Measurements from ENCODE around the gene SBF2. TPM values are rescaled to one million over a fixed set of nuclear protein-coding genes. Genes with fewer than 3 reads are reported as not detected.

Gene SBF2
- total and polyA plus RNA-seq, 2 donors (not counting 1 experiment from before 2014, with no cell fraction given) = 5.6 to 17.7 TPM

DNA sequence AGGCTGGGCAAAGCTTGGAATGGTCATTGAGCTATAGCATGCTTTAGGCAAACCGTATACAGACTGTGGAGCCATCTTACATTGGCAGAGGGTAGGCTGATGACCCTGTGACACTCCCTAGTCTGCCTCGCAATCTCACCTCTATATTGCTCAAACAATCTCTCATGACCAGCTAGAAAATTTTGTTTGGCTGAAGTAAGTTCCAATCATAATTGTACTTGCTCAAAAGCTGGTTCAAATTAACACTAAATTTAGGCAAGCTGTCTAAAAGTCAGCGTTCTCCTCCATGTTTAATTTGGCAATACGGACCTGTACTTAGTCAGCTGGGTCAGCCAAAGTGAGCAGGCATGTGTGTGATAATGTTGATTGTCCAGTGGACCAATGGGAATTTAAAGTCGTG, 497.2 kb downstream of the SBF2 start:
- TF ChIP-seq, protein P1, sequence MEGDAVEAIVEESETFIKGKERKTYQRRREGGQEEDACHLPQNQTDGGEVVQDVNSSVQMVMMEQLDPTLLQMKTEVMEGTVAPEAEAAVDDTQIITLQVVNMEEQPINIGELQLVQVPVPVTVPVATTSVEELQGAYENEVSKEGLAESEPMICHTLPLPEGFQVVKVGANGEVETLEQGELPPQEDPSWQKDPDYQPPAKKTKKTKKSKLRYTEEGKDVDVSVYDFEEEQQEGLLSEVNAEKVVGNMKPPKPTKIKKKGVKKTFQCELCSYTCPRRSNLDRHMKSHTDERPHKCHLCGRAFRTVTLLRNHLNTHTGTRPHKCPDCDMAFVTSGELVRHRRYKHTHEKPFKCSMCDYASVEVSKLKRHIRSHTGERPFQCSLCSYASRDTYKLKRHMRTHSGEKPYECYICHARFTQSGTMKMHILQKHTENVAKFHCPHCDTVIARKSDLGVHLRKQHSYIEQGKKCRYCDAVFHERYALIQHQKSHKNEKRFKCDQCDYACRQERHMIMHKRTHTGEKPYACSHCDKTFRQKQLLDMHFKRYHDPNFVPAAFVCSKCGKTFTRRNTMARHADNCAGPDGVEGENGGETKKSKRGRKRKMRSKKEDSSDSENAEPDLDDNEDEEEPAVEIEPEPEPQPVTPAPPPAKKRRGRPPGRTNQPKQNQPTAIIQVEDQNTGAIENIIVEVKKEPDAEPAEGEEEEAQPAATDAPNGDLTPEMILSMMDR (IDR thresholded peaks at IDR 0.05) = no peak
- no peak for TF ChIP-seq EZH2 (IDR thresholded peaks at IDR 0.05; ENCODE audit: borderline replicate concordance, insufficient read depth, low read depth, low read length, poor library complexity, severe bottlenecking)
- Histone ChIP-seq H3K4me3 (ENCODE audit: control extremely low read depth in 1 of 5, extremely low read depth in 1 of 5, insufficient read depth in 1 of 5, low read depth in 2 of 5, low read length in 4 of 5) (no peak overlapping the region), H3K9ac (ENCODE audit: low read length) (no peak overlapping the region), H3K79me2 (ENCODE audit: control insufficient read depth, insufficient read depth, low read length) (peaks cover 4% of the 10 kb centered on the region), H3K4me2 (replicated peaks; ENCODE audit: low read depth, low read length, poor library complexity, severe bottlenecking) (no peak overlapping the region), H3K27me3 (replicated peaks in 1 of 4; ENCODE audit: control extremely low read depth in 1 of 4, control insufficient read depth in 3 of 4, insufficient read depth in 4 of 4, low read length in 3 of 4) (no peaks in the 10 kb centered on the region), H3K36me3 (replicated peaks in 1 of 2; ENCODE audit: control extremely low read depth in 1 of 2, control insufficient read depth in 1 of 2, extremely low read depth in 1 of 2, insufficient read depth in 2 of 2, low read length in 1 of 2) (no peaks in the 10 kb centered on the region), H3K9me3 (ENCODE audit: control extremely low read depth in 1 of 3, control insufficient read depth in 2 of 3, insufficient read depth in 1 of 3, low read length in 2 of 3) (no peaks in the 10 kb centered on the region), H2AFZ (ENCODE audit: insufficient read depth, low read depth, low read length, poor library complexity, severe bottlenecking) (no peak overlapping the region), H3K27ac (ENCODE audit: low read length in 2 of 2) (no peak overlapping the region), H4K20me1 (ENCODE audit: control insufficient read depth, insufficient read depth, low read length, poor library complexity, severe bottlenecking) (no peaks in the 10 kb centered on the region), H3K4me1 (ENCODE audit: control insufficient read depth in 2 of 2, insufficient read depth in 2 of 2, low read length in 2 of 2) (no peaks in the 10 kb centered on the region)
- Mint-ChIP-seq H3K27me3 (no peaks in the 10 kb centered on the region), H3K4me1 (no peaks in the 10 kb centered on the region), H3K27ac (no peak overlapping the region), H3K4me3 (no peak overlapping the region), H3K9me3 (ENCODE audit: insufficient read depth) (no peaks in the 10 kb centered on the region)
- intact Hi-C loops (cut with micrococcal nuclease) = no loop called here
- POLR2A ChIA-PET = no interaction called here
- ATAC-seq (ENCODE audit: low read depth) (no peak), DNase-seq (no peak)
- 100% methylated on average over 2 of the region's 5 CpGs for WGBS (ENCODE audit: insufficient coverage)
- CTCF ChIA-PET = interaction anchor here (0.9 kb wide), 1 partner anchor 14 kb away, joined by 4 read pairs; no protein-coding TSS in a partner anchor

DNA sequence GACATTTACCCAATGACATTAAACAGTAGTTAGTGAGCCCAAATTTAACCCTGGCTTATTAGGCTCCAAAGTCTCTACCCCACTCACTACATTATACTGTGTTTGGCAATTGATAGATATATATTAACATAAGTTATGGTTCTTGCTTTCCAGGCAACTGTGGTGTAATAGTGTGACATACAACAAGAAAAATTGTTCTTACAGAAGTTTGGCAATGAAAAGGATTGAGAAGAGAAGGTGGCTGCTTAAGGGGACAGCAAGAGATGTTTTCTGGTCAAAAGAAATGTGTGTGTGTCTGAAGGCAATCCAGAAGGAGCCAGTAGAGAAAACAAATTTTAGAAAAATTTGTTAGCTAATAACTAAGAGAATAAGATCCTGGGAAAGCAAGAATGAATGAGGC, 497.8 kb downstream of the SBF2 start:
- ChIA-PET CTCF (interaction anchor here (0.9 kb wide), 1 partner anchor 13 kb away, joined by 4 read pairs; no protein-coding TSS in a partner anchor), POLR2A (no interaction called here)
- Histone ChIP-seq H3K4me1 (ENCODE audit: control insufficient read depth in 2 of 2, insufficient read depth in 2 of 2, low read length in 2 of 2) (no peaks in the 10 kb centered on the region), H3K9ac (ENCODE audit: low read length) (no peak overlapping the region), H3K9me3 (ENCODE audit: control extremely low read depth in 1 of 3, control insufficient read depth in 2 of 3, insufficient read depth in 1 of 3, low read length in 2 of 3) (no peaks in the 10 kb centered on the region), H3K36me3 (replicated peaks in 1 of 2; ENCODE audit: control extremely low read depth in 1 of 2, control insufficient read depth in 1 of 2, extremely low read depth in 1 of 2, insufficient read depth in 2 of 2, low read length in 1 of 2) (no peaks in the 10 kb centered on the region), H3K4me3 (ENCODE audit: control extremely low read depth in 1 of 5, extremely low read depth in 1 of 5, insufficient read depth in 1 of 5, low read depth in 2 of 5, low read length in 4 of 5) (no peak overlapping the region), H3K79me2 (ENCODE audit: control insufficient read depth, insufficient read depth, low read length) (peaks cover 4% of the 10 kb centered on the region), H3K4me2 (replicated peaks; ENCODE audit: low read depth, low read length, poor library complexity, severe bottlenecking) (no peak overlapping the region), H2AFZ (ENCODE audit: insufficient read depth, low read depth, low read length, poor library complexity, severe bottlenecking) (no peak overlapping the region), H4K20me1 (ENCODE audit: control insufficient read depth, insufficient read depth, low read length, poor library complexity, severe bottlenecking) (no peaks in the 10 kb centered on the region), H3K27ac (ENCODE audit: low read length in 2 of 2) (no peak overlapping the region), H3K27me3 (replicated peaks in 1 of 4; ENCODE audit: control extremely low read depth in 1 of 4, control insufficient read depth in 3 of 4, insufficient read depth in 4 of 4, low read length in 3 of 4) (no peaks in the 10 kb centered on the region)
- Mint-ChIP-seq H3K9me3 (ENCODE audit: insufficient read depth) (no peaks in the 10 kb centered on the region), H3K4me3 (no peak overlapping the region), H3K4me1 (no peaks in the 10 kb centered on the region), H3K27ac (no peak overlapping the region), H3K27me3 (no peaks in the 10 kb centered on the region)
- no peak for TF ChIP-seq EZH2 (IDR thresholded peaks at IDR 0.05; ENCODE audit: borderline replicate concordance, insufficient read depth, low read depth, low read length, poor library complexity, severe bottlenecking)
- TF ChIP-seq, protein P1 (IDR thresholded peaks at IDR 0.05) = no peak
- intact Hi-C loops (cut with micrococcal nuclease) = no loop called here
- ATAC-seq (ENCODE audit: low read depth) = no peak
- DNase-seq = no peak

Data from B cell (primary cell).